T-helper 1 cell (primary cell): Measurements from ENCODE around the gene CD86.
"Not testable (repeated sequence)": the region's sequence is repeated elsewhere in the genome, so short reads cannot be mapped to it uniquely, and the experiment has no call there.

Source experiments
- DNase-seq, 5 donors: peaks; one replicate each; pipeline ENCODE4 v3.0.0-alpha.2; 2012 to 2020

Gene CD86

GRCh38 chr3:122164983-122165382 is 109.8 kb downstream of the CD86 start:
- not testable (repeated sequence) for DNase-seq

DNA sequence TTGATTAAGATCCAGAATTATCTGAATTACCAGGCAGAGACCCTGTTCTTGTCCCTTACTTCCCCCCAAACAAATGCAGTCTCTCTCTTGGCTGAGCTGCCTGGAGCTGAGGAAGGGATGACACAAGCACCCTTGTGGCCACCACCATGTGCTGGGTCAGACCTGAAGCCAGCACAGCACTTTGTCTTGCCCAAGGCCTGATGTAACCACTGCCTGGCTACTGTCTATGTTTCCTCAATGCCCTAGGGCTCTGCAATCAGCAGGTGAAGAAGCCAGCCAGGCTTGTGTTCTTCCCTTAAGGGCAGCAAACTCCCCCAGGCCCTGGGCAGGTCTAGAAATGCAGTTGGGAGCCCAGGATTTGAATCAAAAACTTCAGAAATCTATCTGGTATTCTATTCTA is 112.5 kb downstream of the CD86 start:
- no peak for DNase-seq

DNA sequence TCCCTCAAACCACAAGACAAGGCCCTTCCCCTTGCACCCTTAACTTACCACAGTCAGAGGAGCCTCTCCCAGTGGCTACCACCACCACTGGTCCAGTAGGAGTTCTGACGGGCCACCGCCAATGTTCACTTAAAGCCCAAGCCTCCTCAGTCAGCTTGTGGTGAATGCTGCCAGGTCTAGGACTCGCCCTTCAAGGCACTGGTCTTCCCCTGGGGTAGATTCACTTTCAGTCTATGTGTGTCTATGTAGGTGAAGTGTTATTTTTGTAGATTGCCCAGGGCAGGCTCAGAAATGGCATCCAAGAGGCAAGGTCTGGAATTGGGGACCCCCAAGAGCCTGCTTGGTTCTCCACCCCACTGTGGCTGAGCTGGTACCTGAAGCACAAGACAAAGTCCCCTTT is 112.9 kb downstream of the CD86 start:
- DNase-seq = no peak

- no peak for DNase-seq
Measured at GRCh38 chr3:122169911-122170310, 114.7 kb downstream of the CD86 start.
